Prostate gland (tissue), 2 donors: Measurements from ENCODE around the gene RAD51.

Source experiments
- CTCF ChIP-seq, 4 experiments: fragments of 200-600 bp in 2 of 4; fragments of 450-650 bp in 2 of 4; sonication (generic) in 2 of 4; IDR thresholded peaks; 1 replicate in 3 of 4; 2 replicates in 1 of 4; pipeline ENCODE4 v1.5.1; 2016 to 2019; ENCODE audit warnings: antibody characterized with exemption in 4 of 4, mild to moderate bottlenecking in 2 of 4, moderate library complexity in 2 of 4
- POLR2AphosphoS5 ChIP-seq: sonication (generic); formaldehyde crosslinking; IDR thresholded peaks from one replicate; pipeline ENCODE4 v1.6.1; 2017; ENCODE audit warnings: antibody characterized with exemption

- TF ChIP-seq CTCF (IDR thresholded peaks at IDR 0.05) (no peak), POLR2AphosphoS5 (no peak)
Observed at GRCh38 chr15:40743921-40744814, 49.2 kb downstream of the RAD51 start.
